GM23338 (cell line): ENCODE measurements around the gene SYT12. TPM values are rescaled to one million over a fixed set of nuclear protein-coding genes. Genes with fewer than 3 reads are reported as not detected.

Source experiments
- ATAC-seq: fragments of 200-7000 bp; cut with Tn5 transposase; 3 replicates; pipeline ENCODE4 v1.9.1; 2020
- DNase-seq: peaks from one replicate; pipeline ENCODE4 v3.0.0-alpha.2; 2015; ENCODE audit warnings: low spot score
- H2AFZ ChIP-seq: fragments of 200-600 bp; sonication (generic); 2 replicates; pipeline ENCODE4 v1.8.0; 2016; ENCODE audit warnings: antibody characterized with exemption, mild to moderate bottlenecking, moderate library complexity
- H3F3A ChIP-seq: fragments of 200-600 bp; sonication (generic); replicated peaks from 2 replicates; pipeline ENCODE4 v1.8.0; 2017; ENCODE audit warnings: antibody characterized with exemption, mixed run types, low read depth
- H3K27ac ChIP-seq: fragments of 200-600 bp; sonication (generic); 2 replicates; pipeline ENCODE4 v1.6.1; 2016; ENCODE audit warnings: low read depth
- H3K27me3 ChIP-seq: fragments of 200-600 bp; sonication (generic); 2 replicates; pipeline ENCODE4 v1.8.0; 2016; ENCODE audit warnings: mild to moderate bottlenecking, mixed run types, moderate library complexity; ENCODE audit not compliant: insufficient read depth
- H3K36me3 ChIP-seq: fragments of 200-600 bp; sonication (generic); 2 replicates; pipeline ENCODE4 v1.8.0; 2016; ENCODE audit warnings: mild to moderate bottlenecking; ENCODE audit not compliant: insufficient read depth
- H3K4me1 ChIP-seq: fragments of 200-600 bp; sonication (generic); 2 replicates; pipeline ENCODE4 v1.8.0; 2016; ENCODE audit warnings: mild to moderate bottlenecking, moderate library complexity; ENCODE audit not compliant: insufficient read depth
- H3K4me2 ChIP-seq: fragments of 200-600 bp; sonication (generic); 2 replicates; pipeline ENCODE4 v1.7.1; 2017; ENCODE audit warnings: mixed run types
- H3K4me3 ChIP-seq: fragments of 200-600 bp; sonication (generic); 2 replicates; pipeline ENCODE4 v1.6.1; 2016; ENCODE audit warnings: mixed run types
- H3K79me2 ChIP-seq: fragments of 200-600 bp; sonication (generic); replicated peaks from 2 replicates; pipeline ENCODE4 v1.8.0; 2017; ENCODE audit warnings: mild to moderate bottlenecking; ENCODE audit not compliant: insufficient read depth
- H3K9me2 ChIP-seq: fragments of 200-600 bp; sonication (generic); 2 replicates; pipeline ENCODE4 v1.8.0; 2017; ENCODE audit not compliant: insufficient read depth
- H4K20me1 ChIP-seq: fragments of 200-600 bp; sonication (generic); replicated peaks from 2 replicates; pipeline ENCODE4 v1.8.0; 2017; ENCODE audit warnings: mild to moderate bottlenecking; ENCODE audit not compliant: insufficient read depth
- H3K27ac Mint-ChIP-seq: 2 replicates; pipeline ENCODE4 v1.8.0; 2020; ENCODE audit warnings: inconsistent platforms, mild to moderate bottlenecking, moderate library complexity, mixed read lengths
- H3K27me3 Mint-ChIP-seq: 3 replicates; pipeline ENCODE4 v1.8.0; 2022; ENCODE audit warnings: low read depth, mild to moderate bottlenecking, moderate library complexity, mixed read lengths, inconsistent platforms; ENCODE audit not compliant: insufficient read depth, poor library complexity
- H3K36me3 Mint-ChIP-seq: 3 replicates; pipeline ENCODE4 v1.8.0; 2021; ENCODE audit warnings: low read depth, mild to moderate bottlenecking, inconsistent platforms, moderate library complexity, mixed read lengths
- H3K4me1 Mint-ChIP-seq: 3 replicates; pipeline ENCODE4 v1.8.0; 2020; ENCODE audit warnings: mild to moderate bottlenecking, inconsistent platforms, mixed read lengths
- H3K4me3 Mint-ChIP-seq: 3 replicates; pipeline ENCODE4 v1.8.0; 2021; ENCODE audit warnings: moderate library complexity, mild to moderate bottlenecking, inconsistent platforms, mixed read lengths
- H3K9me3 Mint-ChIP-seq: 3 replicates; pipeline ENCODE4 v1.8.0; 2020; ENCODE audit warnings: moderate library complexity, mild to moderate bottlenecking, inconsistent platforms, mixed read lengths
- CREB1 ChIP-seq: fragments of 250-450 bp; sonication (Bioruptor Pico); IDR thresholded peaks from 2 replicates; pipeline ENCODE4 v1.5.0; 2020; ENCODE audit warnings: low read depth, mild to moderate bottlenecking, moderate library complexity
- CTCF ChIP-seq, 2 experiments: fragments of 200-600 bp in 1 of 2; sonication (generic) in 1 of 2; conservative IDR thresholded peaks; 2 replicates each; pipeline versions ENCODE4 v1.5.1 to v1.6.1; 2016 to 2017; ENCODE audit warnings: antibody characterized with exemption in 2 of 2, low read depth in 2 of 2, mild to moderate bottlenecking in 2 of 2, moderate library complexity in 1 of 2
- ETS1 ChIP-seq: IDR thresholded peaks from 2 replicates; pipeline ENCODE4 v1.6.1; 2016; ENCODE audit warnings: antibody characterized with exemption
- EZH2 ChIP-seq: fragments of 200-600 bp; sonication (generic); IDR thresholded peaks from one replicate; pipeline ENCODE4 v1.8.0; 2017; ENCODE audit warnings: antibody characterized with exemption, mild to moderate bottlenecking, low read depth; ENCODE audit not compliant: unreplicated experiment
- EZH2phosphoT487 ChIP-seq: fragments of 200-600 bp; sonication (generic); IDR thresholded peaks from one replicate; pipeline ENCODE4 v1.8.1; 2018; ENCODE audit warnings: antibody characterized with exemption; ENCODE audit not compliant: unreplicated experiment
- JUNB ChIP-seq: IDR thresholded peaks from one replicate; pipeline ENCODE4 v1.6.1; 2016; ENCODE audit warnings: antibody characterized with exemption; ENCODE audit not compliant: unreplicated experiment
- NANOG ChIP-seq: IDR thresholded peaks from 2 replicates; pipeline ENCODE4 v1.6.1; 2016; ENCODE audit warnings: antibody characterized with exemption, borderline replicate concordance
- POLR2AphosphoS5 ChIP-seq: IDR thresholded peaks from 2 replicates; pipeline ENCODE4 v1.6.1; 2016; ENCODE audit warnings: antibody characterized with exemption, low read depth
- REST ChIP-seq: IDR thresholded peaks from one replicate; pipeline ENCODE4 v1.6.1; 2018; ENCODE audit warnings: antibody characterized with exemption; ENCODE audit not compliant: unreplicated experiment
- STAT1 ChIP-seq: IDR thresholded peaks from one replicate; pipeline ENCODE4 v1.6.1; 2016; ENCODE audit warnings: antibody characterized with exemption; ENCODE audit not compliant: unreplicated experiment
- ZNF114 ChIP-seq: fragments of 250-450 bp; sonication (Bioruptor Pico); IDR thresholded peaks from 2 replicates; pipeline ENCODE4 v1.5.0; 2020; ENCODE audit warnings: mild to moderate bottlenecking, moderate library complexity
- ZNF331 ChIP-seq: fragments of 250-450 bp; sonication (Bioruptor Pico); IDR thresholded peaks from 2 replicates; pipeline ENCODE4 v1.5.0; 2020; ENCODE audit warnings: low read depth, mild to moderate bottlenecking, moderate library complexity
- ZNF462 ChIP-seq: fragments of 250-450 bp; sonication (Bioruptor Pico); IDR thresholded peaks from 2 replicates; pipeline ENCODE4 v1.5.0; 2020; ENCODE audit warnings: mild to moderate bottlenecking, moderate library complexity
- polyA plus RNA-seq: library from polyadenylated mRNA; unstranded; fragments of >200 nt; fragmentation: Nextera tagmentation; extraction: Ambion mirVana; gene quantifications from 2 replicates; pipeline ENCODE4 v1.2.1, GENCODE V29; 2016
- total RNA-seq: library from RNA; depleted of rRNA; stranded (reverse); fragments of >200 nt; shearing (Covaris generic); gene quantifications from 2 replicates; pipeline ENCODE4 v1.2.3, GENCODE V29; 2014

SYT12 gene
- total and polyA plus RNA-seq, 2 experiments from 2014 or later = 0.92 to 2.5 TPM

GRCh38 chr11:67083786-67084366 lies 60.9 kb downstream of the SYT12 start:
- H3F3A ChIP-seq = no peaks in the 10 kb centered on the region
- no peaks in the 10 kb centered on the region for H4K20me1 ChIP-seq
- H3K9me2 ChIP-seq = no peaks in the 10 kb centered on the region
- H2AFZ ChIP-seq = no peak overlapping the region
- H3K36me3 ChIP-seq = no peaks in the 10 kb centered on the region
- Mint-ChIP-seq H3K27me3 (peaks cover 8% of the 10 kb centered on the region), H3K4me3 (no peak overlapping the region), H3K9me3 (no peaks in the 10 kb centered on the region), H3K27ac (no peak overlapping the region), H3K36me3 (no peaks in the 10 kb centered on the region), H3K4me1 (peaks cover 16% of the 10 kb centered on the region)
- no peak for DNase-seq
- H3K27ac ChIP-seq = no peak overlapping the region
- TF ChIP-seq ETS1 (no peak), EZH2phosphoT487 (no peak), REST (no peak), ZNF331 (no peak), CTCF (conservative IDR thresholded peaks at IDR 0.05; ENCODE audit: low read depth in 2 of 2) (no peak), CREB1 (CRISPR knock-in tag) (no peak), ZNF462 (CRISPR knock-in tag) (no peak), STAT1 (no peak), JUNB (no peak), EZH2 (no peak), POLR2AphosphoS5 (no peak), ZNF114 (CRISPR knock-in tag) (no peak), NANOG (no peak)
- H3K4me1 ChIP-seq = peaks cover 7% of the 10 kb centered on the region; the same call in 1 of the 2 replicates
- no peak for ATAC-seq
- no peak overlapping the region for H3K4me3 ChIP-seq
- no peak overlapping the region for H3K4me2 ChIP-seq
- no peaks in the 10 kb centered on the region for H3K79me2 ChIP-seq
- no peaks in the 10 kb centered on the region for H3K27me3 ChIP-seq
